ENCODE measurements around the gene WNT5A.

DNA sequence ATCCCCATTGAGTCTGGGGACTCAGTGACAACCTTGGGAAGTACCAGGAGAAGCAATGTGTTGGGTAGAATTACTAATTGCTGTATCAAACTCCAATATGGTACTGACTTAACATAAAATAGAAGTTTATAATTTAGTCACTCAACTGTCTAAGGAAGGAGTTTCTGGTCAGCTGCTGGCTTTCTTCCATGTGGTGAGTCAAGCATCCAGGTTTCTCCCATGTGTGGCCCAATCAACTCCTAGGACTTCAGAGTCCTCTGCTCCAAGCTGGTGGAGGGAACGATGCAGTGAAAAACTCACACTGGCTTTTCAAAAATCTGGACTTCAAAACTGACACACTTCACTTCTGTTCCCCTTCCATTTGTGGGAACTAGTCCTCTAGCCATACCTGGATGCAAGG is 25.2 kb downstream of the WNT5A start:
- no peak for TF ChIP-seq MEIS1 (CRISPR knock-in tag; IDR thresholded peaks at IDR 0.05; ENCODE audit: borderline replicate concordance)
- no peak for TF ChIP-seq ZNF362 (tag by site-specific recombination; IDR thresholded peaks at IDR 0.05)
- no peak for TF ChIP-seq CTCF (tag by site-specific recombination; IDR thresholded peaks at IDR 0.05)
- TF ChIP-seq ZBTB11 (tag by site-specific recombination; conservative IDR thresholded peaks at IDR 0.05; ENCODE audit: low read depth): no peak
- TF ChIP-seq, protein P1, sequence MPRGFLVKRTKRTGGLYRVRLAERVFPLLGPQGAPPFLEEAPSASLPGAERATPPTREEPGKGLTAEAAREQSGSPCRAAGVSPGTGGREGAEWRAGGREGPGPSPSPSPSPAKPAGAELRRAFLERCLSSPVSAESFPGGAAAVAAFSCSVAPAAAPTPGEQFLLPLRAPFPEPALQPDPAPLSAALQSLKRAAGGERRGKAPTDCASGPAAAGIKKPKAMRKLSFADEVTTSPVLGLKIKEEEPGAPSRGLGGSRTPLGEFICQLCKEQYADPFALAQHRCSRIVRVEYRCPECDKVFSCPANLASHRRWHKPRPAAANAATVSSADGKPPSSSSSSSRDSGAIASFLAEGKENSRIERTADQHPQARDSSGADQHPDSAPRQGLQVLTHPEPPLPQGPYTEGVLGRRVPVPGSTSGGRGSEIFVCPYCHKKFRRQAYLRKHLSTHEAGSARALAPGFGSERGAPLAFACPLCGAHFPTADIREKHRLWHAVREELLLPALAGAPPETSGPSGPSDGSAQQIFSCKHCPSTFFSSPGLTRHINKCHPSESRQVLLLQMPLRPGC (tag by site-specific recombination; IDR thresholded peaks at IDR 0.05): no peak
- no peak for TF ChIP-seq YY1 (tag by site-specific recombination; IDR thresholded peaks at IDR 0.05)
- TF ChIP-seq ZNF580 (tag by site-specific recombination; IDR thresholded peaks at IDR 0.05): no peak
- no peak for TF ChIP-seq KLF16 (tag by site-specific recombination; IDR thresholded peaks at IDR 0.05)
- TF ChIP-seq SETDB1 (IDR thresholded peaks at IDR 0.05; ENCODE audit: insufficient read length, low read length): no peak
- no peak for TF ChIP-seq TSHZ1 (tag by site-specific recombination; IDR thresholded peaks at IDR 0.05; ENCODE audit: borderline replicate concordance)
- no peak for TF ChIP-seq ZFP41 (tag by site-specific recombination; IDR thresholded peaks at IDR 0.05; ENCODE audit: borderline replicate concordance)
- TF ChIP-seq ZNF175 (tag by site-specific recombination; IDR thresholded peaks at IDR 0.05): no peak
- no peak for TF ChIP-seq PRDM4 (tag by site-specific recombination; IDR thresholded peaks at IDR 0.05)
- TF ChIP-seq ZNF311 (tag by site-specific recombination; IDR thresholded peaks at IDR 0.05; ENCODE audit: borderline replicate concordance): no peak

Measured in HEK293 (cell line).